Stimulated activated naive CD8-positive, alpha-beta T cell treated with anti-CD3 and anti-CD28 coated beads, Interleukin-15, Interleukin-2, amounts not matched to agents 100 ng/mL and 50 ng/mL, for 24 hours (primary cell): ENCODE measurements around the gene POLR3C.

ENCODE experiments used
- H3K27ac Mint-ChIP-seq: one replicate; pipeline ENCODE4 v1.8.0; 2021; ENCODE audit warnings: mild to moderate bottlenecking, mixed read lengths
- H3K27me3 Mint-ChIP-seq: one replicate; pipeline ENCODE4 v1.8.0; 2021; ENCODE audit warnings: mixed read lengths
- H3K36me3 Mint-ChIP-seq: one replicate; pipeline ENCODE4 v1.8.0; 2021; ENCODE audit warnings: low read depth, mixed read lengths
- H3K4me1 Mint-ChIP-seq: one replicate; pipeline ENCODE4 v1.8.0; 2021; ENCODE audit warnings: low read depth, mixed read lengths
- H3K4me3 Mint-ChIP-seq: one replicate; pipeline ENCODE4 v1.8.0; 2021; ENCODE audit warnings: mild to moderate bottlenecking, mixed read lengths
- H3K9me3 Mint-ChIP-seq: one replicate; pipeline ENCODE4 v1.8.0; 2021; ENCODE audit warnings: mixed read lengths

The POLR3C gene

GRCh38 chr1:145877923-145878486, 54.0 kb downstream of the POLR3C start:
- Mint-ChIP-seq H3K4me1 (peaks cover 1% of the 10 kb centered on the region), H3K27me3 (peaks cover 19% of the 10 kb centered on the region)

DNA sequence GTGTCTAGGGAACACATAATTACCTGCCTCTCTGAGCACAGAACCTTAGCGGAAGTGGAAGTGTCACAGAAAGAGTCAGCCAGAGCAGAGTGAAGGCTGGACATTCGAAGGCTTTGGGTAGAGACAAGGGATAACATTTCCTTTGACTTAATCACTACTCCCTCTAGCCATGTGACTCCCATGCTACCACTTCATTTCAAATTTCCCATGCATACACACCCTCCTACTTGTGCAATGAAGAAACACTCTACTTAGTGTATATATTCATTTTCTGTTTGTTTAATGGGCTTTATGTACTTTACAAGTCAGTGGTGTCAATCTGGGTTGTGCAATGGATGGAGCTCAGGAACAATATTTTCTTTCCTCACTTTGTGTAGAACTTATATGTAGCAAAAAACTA, 54.7 kb downstream of the POLR3C start:
- no peaks in the 10 kb centered on the region for H3K36me3 Mint-ChIP-seq
- no peaks in the 10 kb centered on the region for H3K9me3 Mint-ChIP-seq
- peaks cover 22% of the 10 kb centered on the region for H3K27me3 Mint-ChIP-seq
- H3K4me1 Mint-ChIP-seq, result no peaks in the 10 kb centered on the region
- no peak overlapping the region for H3K27ac Mint-ChIP-seq
- no peak overlapping the region for H3K4me3 Mint-ChIP-seq

More at GRCh38 chr1:145877923-145878486, 54.0 kb downstream of the POLR3C start:
- no peak overlapping the region for H3K27ac Mint-ChIP-seq
- no peak overlapping the region for H3K4me3 Mint-ChIP-seq
- no peaks in the 10 kb centered on the region for H3K36me3 Mint-ChIP-seq
- no peaks in the 10 kb centered on the region for H3K9me3 Mint-ChIP-seq

- H3K9me3 Mint-ChIP-seq, result no peaks in the 10 kb centered on the region
- no peak overlapping the region for H3K4me3 Mint-ChIP-seq
- H3K27ac Mint-ChIP-seq, result no peak overlapping the region
- no peaks in the 10 kb centered on the region for H3K36me3 Mint-ChIP-seq
- peaks cover 33% of the 10 kb centered on the region for H3K27me3 Mint-ChIP-seq
- H3K4me1 Mint-ChIP-seq, result peaks cover 1% of the 10 kb centered on the region
Observed at GRCh38 chr1:145879775-145880174, 55.8 kb downstream of the POLR3C start.

DNA sequence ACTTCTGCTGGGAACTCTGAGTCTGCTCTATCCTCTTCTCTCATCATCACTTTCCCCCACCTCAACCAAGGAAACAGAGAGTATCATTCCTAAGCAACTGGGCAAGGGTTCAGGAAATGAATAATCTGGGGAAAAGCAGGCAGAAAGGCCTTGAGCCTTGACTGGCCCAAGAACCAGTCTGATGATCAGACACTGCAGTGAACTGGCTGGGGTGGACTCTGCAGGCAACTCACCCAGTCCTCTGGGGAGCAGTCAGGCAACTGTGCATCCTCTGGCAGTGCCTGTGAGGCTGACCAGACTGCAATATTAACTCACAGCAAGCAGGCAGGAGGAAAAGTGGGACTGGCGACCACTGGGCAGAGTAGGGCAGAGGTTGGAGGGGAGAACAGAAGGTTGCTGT, 60.7 kb downstream of the POLR3C start:
- no peaks in the 10 kb centered on the region for H3K9me3 Mint-ChIP-seq
- peaks cover 19% of the 10 kb centered on the region for H3K4me1 Mint-ChIP-seq
- H3K36me3 Mint-ChIP-seq, result no peaks in the 10 kb centered on the region
- H3K27ac Mint-ChIP-seq, result no peak overlapping the region
- peaks cover 28% of the 10 kb centered on the region for H3K27me3 Mint-ChIP-seq
- peak overlapping the region; percentile 81 for H3K4me3 Mint-ChIP-seq

DNA sequence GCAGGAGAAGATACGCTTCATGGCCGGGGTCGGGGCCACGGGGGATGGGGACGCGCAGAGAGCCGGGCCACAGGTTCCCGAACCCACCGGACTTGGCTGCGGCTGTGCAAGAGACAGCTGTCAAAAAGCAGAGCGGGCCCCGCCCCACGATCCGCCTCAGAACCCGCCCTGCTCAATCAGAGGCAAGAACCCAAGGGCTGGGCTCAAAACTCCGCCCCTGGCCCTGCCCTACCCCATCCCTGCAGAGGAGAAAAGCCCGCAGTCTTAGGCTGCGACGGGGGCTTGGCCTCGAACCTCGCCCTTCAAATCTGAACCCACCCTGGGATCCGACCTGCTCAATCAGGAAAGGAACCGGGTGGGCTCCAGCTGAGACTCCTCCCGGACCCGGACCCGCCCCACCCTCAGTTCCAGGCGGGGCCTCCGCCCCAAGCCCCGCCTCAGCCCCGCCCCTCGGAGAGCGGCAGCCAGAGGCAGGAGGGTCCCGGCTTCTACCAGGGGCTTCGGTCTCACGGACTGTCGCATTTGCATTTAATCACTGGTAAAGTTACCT, 61.8 kb downstream of the POLR3C start, which contains the start of gene ANKRD35:
Gene ANKRD35, minus strand, starts transcription at position 129 of the 550 bp plus-strand sequence. Its CDS starts 108 bp downstream, at position 21.
- peaks cover 19% of the 10 kb centered on the region for H3K4me1 Mint-ChIP-seq

DNA sequence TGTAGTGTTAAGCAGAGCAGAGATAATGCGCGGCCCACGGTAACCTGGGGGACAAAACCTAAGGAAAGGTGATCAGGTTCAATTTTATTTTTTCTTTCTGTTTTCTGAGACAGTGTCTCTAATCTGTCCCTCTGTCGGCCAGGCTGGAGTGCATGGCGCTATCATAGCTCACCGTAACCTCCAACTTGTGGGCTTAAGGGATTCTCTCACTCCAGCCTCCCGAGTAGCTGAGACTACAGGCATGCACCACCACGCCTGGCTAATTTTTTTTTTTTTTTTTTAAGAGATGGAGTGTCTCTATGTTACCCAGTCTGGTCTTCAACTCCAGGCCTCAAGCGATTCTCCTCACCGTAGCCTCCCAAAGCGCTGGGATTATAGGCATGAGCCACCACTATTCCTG, 62.4 kb downstream of the POLR3C start:
- H3K4me1 Mint-ChIP-seq, result peaks cover 19% of the 10 kb centered on the region
- H3K9me3 Mint-ChIP-seq, result no peaks in the 10 kb centered on the region
- peaks cover 28% of the 10 kb centered on the region for H3K27me3 Mint-ChIP-seq
- no peaks in the 10 kb centered on the region for H3K36me3 Mint-ChIP-seq
- H3K4me3 Mint-ChIP-seq, result peak overlapping the region; percentile 81
- no peak overlapping the region for H3K27ac Mint-ChIP-seq

More for the DNA sequence above, 61.8 kb downstream of the POLR3C start, which contains the start of gene ANKRD35:
- Mint-ChIP-seq H3K27ac (no peak within 1 kb of the TSS), H3K36me3 (no peaks in the 10 kb centered on the region), H3K27me3 (peaks cover 28% of the 10 kb centered on the region), H3K4me3 (peak within 1 kb of the TSS; percentile 81), H3K9me3 (no peaks in the 10 kb centered on the region)

DNA sequence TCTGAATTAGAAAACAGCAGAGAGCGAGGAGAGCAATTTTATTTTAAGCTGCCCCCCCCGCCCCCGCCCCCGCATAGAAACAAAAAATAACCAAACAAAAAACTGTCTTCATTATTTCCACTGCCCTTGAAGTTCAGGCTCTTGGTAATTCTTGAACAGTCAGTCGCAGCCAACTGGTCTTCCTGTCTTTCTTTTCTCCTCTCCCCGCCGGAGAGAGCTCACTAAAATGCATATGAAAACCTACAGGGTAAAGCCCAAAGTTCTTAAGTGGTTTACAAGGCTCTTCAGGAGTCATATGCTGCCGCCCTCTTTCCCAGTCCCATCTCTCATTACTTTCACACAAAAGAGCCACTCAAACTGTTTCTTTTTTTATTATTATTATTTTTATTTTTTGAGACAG, 62.8 kb downstream of the POLR3C start:
- no peak overlapping the region for H3K4me3 Mint-ChIP-seq
- peaks cover 28% of the 10 kb centered on the region for H3K27me3 Mint-ChIP-seq
- H3K27ac Mint-ChIP-seq, result no peak overlapping the region
- H3K36me3 Mint-ChIP-seq, result no peaks in the 10 kb centered on the region
- no peaks in the 10 kb centered on the region for H3K9me3 Mint-ChIP-seq
- H3K4me1 Mint-ChIP-seq, result peaks cover 19% of the 10 kb centered on the region

- peaks cover 19% of the 10 kb centered on the region for H3K4me1 Mint-ChIP-seq
- peaks cover 25% of the 10 kb centered on the region for H3K27me3 Mint-ChIP-seq
- H3K36me3 Mint-ChIP-seq, result no peaks in the 10 kb centered on the region
- H3K4me3 Mint-ChIP-seq, result no peak overlapping the region
- no peaks in the 10 kb centered on the region for H3K9me3 Mint-ChIP-seq
- no peak overlapping the region for H3K27ac Mint-ChIP-seq
Observed at GRCh38 chr1:145887631-145888030, 63.6 kb downstream of the POLR3C start.

DNA sequence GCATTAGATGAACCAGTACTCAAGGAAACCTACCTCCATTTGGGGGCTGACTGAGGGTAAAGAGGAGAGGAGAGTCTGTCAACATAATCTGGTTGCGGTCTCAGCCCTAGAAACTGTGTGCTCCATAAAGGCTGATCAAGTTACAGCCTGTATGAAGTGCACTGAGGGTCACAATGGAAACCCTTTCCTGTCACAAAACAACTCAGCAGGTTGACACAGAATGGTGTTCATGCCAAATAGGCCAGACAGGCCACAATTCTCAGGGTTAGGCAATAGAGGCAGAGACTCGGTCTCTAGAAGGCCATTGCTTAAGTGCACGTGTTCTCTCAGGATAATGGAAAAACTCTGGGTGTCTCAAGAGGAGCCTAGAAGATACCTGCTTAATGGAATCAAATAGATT, 65.7 kb downstream of the POLR3C start:
- Mint-ChIP-seq H3K27ac (no peak overlapping the region), H3K4me3 (no peak overlapping the region), H3K27me3 (peaks cover 7% of the 10 kb centered on the region), H3K36me3 (no peaks in the 10 kb centered on the region), H3K9me3 (no peaks in the 10 kb centered on the region), H3K4me1 (peaks cover 18% of the 10 kb centered on the region)

DNA sequence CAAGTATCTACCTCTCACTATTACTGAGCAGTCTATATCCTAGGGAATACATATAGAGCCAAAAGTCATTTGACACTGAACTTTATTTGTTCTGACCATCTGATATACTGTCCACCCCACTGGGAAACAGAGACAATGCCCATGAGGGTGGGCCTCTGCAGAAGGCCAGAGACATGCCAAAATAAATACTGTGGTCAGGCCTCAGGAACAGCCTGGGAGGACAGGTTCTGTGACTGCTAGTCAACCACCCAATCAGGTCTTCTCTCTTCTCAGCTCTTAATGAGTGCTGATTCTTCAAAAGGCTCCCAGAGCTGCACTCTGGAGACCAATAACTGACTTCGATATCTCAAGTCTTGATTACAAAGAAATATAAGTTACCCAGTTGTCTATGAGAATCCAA, 67.1 kb downstream of the POLR3C start:
- Mint-ChIP-seq H3K36me3 (no peaks in the 10 kb centered on the region), H3K9me3 (no peaks in the 10 kb centered on the region), H3K4me1 (peaks cover 8% of the 10 kb centered on the region), H3K27ac (no peak overlapping the region), H3K27me3 (no peaks in the 10 kb centered on the region), H3K4me3 (no peak overlapping the region)

DNA sequence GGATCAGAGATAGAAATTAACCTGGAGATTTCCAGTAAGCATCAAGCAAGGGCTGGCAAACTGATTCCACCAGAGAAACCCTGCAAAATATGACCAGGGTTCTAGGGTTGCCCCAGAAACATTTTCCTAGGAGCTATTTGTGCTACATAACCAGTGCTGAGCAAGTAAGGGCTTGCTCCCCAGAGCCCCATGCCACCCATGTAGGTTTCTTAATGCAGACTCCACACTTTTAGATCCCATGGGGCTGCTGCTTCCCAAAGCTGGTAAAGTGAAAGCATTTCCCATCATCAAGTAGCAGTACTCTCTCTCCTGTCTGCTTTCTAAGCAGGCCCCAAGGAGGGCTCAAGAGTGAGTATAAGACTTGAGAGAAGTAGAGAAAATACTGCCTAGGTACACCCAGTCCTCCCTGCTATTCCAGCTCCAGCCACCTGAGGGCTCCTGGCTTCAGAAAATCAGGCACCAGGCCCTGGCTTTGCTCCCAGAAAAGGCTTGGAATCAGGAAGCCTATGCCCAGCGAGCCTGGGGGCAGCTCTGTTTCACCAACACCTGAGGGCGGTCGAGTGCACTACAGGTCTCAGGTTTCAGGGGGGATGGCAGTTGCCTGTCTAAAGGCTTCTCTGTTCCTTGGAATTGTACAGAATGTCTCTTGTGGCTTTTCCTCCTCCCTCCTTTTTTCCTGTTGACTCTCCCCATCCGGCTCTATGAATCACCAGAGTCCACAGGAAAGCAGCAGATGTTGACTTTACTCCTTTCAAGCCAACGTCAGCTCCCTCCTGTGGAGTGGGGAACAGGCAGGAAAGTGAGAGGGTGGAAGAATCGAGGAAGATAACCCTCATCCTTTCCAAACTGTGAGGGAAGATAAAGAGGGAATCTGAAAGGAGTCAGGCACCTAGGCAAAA, 67.8 kb downstream of the POLR3C start:
- Mint-ChIP-seq H3K27ac (no peak overlapping the region), H3K4me1 (peaks cover 1% of the 10 kb centered on the region), H3K4me3 (no peak overlapping the region), H3K9me3 (no peaks in the 10 kb centered on the region), H3K27me3 (no peaks in the 10 kb centered on the region), H3K36me3 (no peaks in the 10 kb centered on the region)

DNA sequence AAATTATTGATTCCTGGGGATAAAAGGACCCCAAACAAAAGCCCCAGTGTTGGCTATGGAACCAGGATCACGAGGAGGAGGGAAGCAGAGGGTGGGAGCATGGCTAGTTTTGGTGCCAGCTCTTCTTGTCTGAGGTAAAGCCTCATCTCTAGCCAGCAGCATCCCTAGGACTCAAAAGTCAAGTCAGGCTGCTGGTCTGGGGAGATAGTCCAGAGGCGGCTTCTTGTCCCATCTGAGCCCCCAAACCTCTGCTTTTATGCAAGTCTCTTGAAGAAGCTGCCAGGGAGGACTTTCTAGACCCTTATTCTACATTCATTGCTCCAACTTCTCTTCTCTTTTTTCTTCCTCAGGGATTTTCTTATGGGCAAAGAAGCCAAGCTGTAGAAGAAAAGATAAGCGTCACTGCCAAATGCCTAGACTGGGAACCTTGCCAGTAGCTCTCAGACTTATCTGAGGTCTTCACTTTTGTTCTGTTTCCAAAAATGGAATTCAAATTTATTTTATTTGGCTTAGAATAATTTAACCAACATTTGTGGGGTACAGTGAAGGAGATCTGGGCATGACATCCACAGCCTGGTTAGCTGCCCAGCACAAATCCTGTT, 68.6 kb downstream of the POLR3C start:
- H3K4me1 Mint-ChIP-seq, result no peaks in the 10 kb centered on the region
- no peak overlapping the region for H3K4me3 Mint-ChIP-seq
- no peaks in the 10 kb centered on the region for H3K27me3 Mint-ChIP-seq
- H3K36me3 Mint-ChIP-seq, result peaks cover 2% of the 10 kb centered on the region
- no peak overlapping the region for H3K27ac Mint-ChIP-seq
- no peaks in the 10 kb centered on the region for H3K9me3 Mint-ChIP-seq

DNA sequence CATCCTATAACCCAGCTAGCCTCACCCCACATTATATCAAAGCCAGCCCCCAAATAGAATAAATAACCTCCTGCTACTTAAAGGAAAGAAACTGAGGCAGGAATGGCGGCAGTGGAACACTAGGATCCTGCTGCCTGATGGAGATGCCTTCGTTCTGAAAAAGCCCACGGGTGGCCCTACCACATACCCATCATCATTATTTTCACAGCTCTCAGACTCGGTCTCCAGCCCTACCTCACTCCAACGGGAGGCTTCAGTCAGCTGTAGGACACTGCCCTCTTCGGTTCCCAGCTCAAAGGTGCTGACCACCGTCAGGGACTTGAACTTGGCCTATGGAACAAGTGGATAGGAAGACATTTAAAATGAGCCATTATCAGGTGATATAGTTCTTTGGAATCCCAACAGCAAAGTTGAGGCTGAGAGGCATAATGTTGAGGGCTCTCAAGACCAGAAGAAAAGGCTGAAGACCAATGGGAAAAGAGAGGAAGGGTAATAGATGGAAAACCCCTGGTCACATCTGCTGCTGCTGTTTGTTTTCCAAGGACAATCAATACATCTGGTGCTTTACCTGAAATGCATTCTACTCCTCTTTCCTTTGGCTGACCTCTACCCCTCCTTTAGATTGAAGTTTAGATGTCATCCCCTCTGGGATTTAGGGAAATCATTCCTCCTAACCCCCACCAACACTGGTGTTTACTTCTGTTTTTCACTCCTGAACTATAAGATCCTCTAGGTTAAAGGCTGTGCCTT, 69.5 kb downstream of the POLR3C start:
- H3K27me3 Mint-ChIP-seq, result no peaks in the 10 kb centered on the region
- no peaks in the 10 kb centered on the region for H3K9me3 Mint-ChIP-seq
- H3K4me1 Mint-ChIP-seq, result no peaks in the 10 kb centered on the region
- H3K27ac Mint-ChIP-seq, result no peak overlapping the region
- H3K4me3 Mint-ChIP-seq, result no peak overlapping the region
- peaks cover 5% of the 10 kb centered on the region for H3K36me3 Mint-ChIP-seq
